IMR-90 (cell line): ENCODE measurements around the gene ARHGEF17.

Source experiments
- BHLHE40 ChIP-seq: fragments of 150-350 bp; IDR thresholded peaks from 2 replicates; pipeline ENCODE4 v1.6.1; 2016; ENCODE audit warnings: mild to moderate bottlenecking, low read depth, low read length
- CEBPB ChIP-seq: IDR thresholded peaks from 2 replicates; pipeline ENCODE4 v1.6.1; 2012; ENCODE audit warnings: low read depth, low read length, improper control_type of control experiment
- CHD1 ChIP-seq: IDR thresholded peaks from 2 replicates; pipeline ENCODE4 v1.6.1; 2012; ENCODE audit warnings: low read depth, low read length, improper control_type of control experiment
- CTCF ChIP-seq: conservative IDR thresholded peaks from 2 replicates; pipeline ENCODE4 v1.5.1; 2012; ENCODE audit warnings: mild to moderate bottlenecking, low read depth, low read length, improper control_type of control experiment
- FOS ChIP-seq: fragments of 150-350 bp; IDR thresholded peaks from 2 replicates; pipeline ENCODE4 v1.6.1; 2016; ENCODE audit warnings: low read depth, low read length
- MAFK ChIP-seq: IDR thresholded peaks from 2 replicates; pipeline ENCODE4 v1.6.1; 2012; ENCODE audit warnings: low read depth, low read length, improper control_type of control experiment
- MXI1 ChIP-seq: IDR thresholded peaks from 2 replicates; pipeline ENCODE4 v1.6.1; 2012; ENCODE audit warnings: low read depth, mild to moderate bottlenecking, low read length, moderate library complexity, borderline replicate concordance
- NFE2L2 ChIP-seq: fragments of 150-350 bp; IDR thresholded peaks from 2 replicates; pipeline ENCODE4 v1.6.1; 2016; ENCODE audit warnings: low read depth, mild to moderate bottlenecking, low read length
- POLR2A ChIP-seq: IDR thresholded peaks from 2 replicates; pipeline ENCODE4 v1.6.1; 2012; ENCODE audit warnings: mild to moderate bottlenecking, low read depth, low read length
- RAD21 ChIP-seq: IDR thresholded peaks from 2 replicates; pipeline ENCODE4 v1.6.1; 2012; ENCODE audit warnings: low read length, improper control_type of control experiment
- RCOR1 ChIP-seq: IDR thresholded peaks from 2 replicates; pipeline ENCODE4 v1.6.1; 2012; ENCODE audit warnings: mild to moderate bottlenecking, low read length, improper control_type of control experiment; ENCODE audit not compliant: insufficient replicate concordance
- RFX5 ChIP-seq: IDR thresholded peaks from 2 replicates; pipeline ENCODE4 v1.8.0; 2012; ENCODE audit warnings: low read depth, mild to moderate bottlenecking, low read length, moderate library complexity
- SMC3 ChIP-seq: fragments of 150-350 bp; IDR thresholded peaks from 2 replicates; pipeline ENCODE4 v1.6.1; 2016; ENCODE audit warnings: low read depth, mild to moderate bottlenecking, antibody characterized with exemption, low read length, moderate library complexity
- TF ChIP-seq, protein P1 (sequence below): fragments of 150-350 bp; IDR thresholded peaks from 2 replicates; pipeline ENCODE4 v1.6.1; 2017; ENCODE audit warnings: mild to moderate bottlenecking, antibody characterized with exemption, low read length, low read depth

DNA sequence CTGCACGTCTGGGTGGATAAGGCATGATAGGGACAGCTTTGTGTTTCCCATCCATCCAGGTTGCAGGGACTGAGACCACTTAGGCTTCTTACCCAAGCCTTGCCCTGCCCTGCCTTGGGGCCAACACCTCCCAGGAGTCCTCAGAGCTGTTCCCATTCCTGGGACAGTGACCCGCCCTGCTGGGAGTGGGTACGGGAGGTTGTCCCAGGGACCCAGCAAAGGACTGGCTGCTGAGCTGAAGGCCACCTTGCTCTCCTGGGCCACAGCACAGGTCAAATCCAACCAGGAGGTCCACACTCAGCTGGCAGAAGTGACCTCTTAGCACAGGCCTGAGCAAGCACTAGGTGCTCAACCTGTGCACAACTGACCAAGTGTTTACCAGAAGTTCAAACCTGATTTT is 16.9 kb upstream of the ARHGEF17 start:
- TF ChIP-seq CTCF (no peak), POLR2A (no peak), RCOR1 (no peak), FOS (no peak), CEBPB (no peak), RAD21 (no peak), BHLHE40 (no peak), SMC3 (no peak), CHD1 (no peak), RFX5 (no peak), MXI1 (no peak), MAFK (no peak), NFE2L2 (no peak)
- TF ChIP-seq, protein P1, sequence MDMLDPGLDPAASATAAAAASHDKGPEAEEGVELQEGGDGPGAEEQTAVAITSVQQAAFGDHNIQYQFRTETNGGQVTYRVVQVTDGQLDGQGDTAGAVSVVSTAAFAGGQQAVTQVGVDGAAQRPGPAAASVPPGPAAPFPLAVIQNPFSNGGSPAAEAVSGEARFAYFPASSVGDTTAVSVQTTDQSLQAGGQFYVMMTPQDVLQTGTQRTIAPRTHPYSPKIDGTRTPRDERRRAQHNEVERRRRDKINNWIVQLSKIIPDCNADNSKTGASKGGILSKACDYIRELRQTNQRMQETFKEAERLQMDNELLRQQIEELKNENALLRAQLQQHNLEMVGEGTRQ, result no peak
